ENCODE measurements around the gene JAZF1. TPM values are rescaled to one million over a fixed set of nuclear protein-coding genes. Genes with fewer than 3 reads are reported as not detected.

The JAZF1 gene
- polyA plus RNA-seq, 3 donors = 12.1 to 18.1 (median 17.2) TPM

DNA sequence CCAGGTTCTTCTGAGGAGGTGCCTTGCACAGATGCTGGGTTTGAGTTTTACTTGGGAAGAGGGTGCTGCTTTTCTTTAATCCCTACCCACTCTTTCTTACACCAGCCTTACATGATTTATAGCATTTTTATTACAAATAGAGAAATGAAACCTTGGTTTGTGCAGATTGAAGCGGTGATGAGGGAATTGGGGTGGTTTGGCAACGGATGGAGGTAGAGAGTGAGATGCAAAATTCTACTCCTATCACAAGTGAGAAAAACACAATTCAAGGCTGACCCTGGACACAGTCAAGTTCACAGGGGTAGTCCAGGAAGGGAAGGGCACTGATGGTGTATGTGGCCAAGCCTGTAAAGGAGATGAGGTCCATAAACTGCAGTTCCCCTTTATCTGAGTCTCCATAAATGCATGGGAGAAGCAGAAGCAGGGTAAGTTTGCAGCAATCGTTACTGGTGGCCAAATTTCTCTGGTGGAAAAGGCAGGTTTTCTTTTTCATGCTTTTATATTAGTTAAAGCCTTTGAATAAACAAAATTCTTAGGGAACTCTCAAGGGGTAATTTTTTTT, 214.3 kb downstream of the JAZF1 start:
- Histone ChIP-seq H3K9me3 (replicated peaks in 1 of 2; ENCODE audit: control insufficient read depth in 1 of 2, insufficient read depth in 1 of 2, low read length in 2 of 2) (no peaks in the 10 kb centered on the region), H3K27ac (ENCODE audit: low read depth in 1 of 2, low read length in 2 of 2) (no peak overlapping the region), H3K27me3 (ENCODE audit: control insufficient read depth in 2 of 2, insufficient read depth in 2 of 2, low read length in 2 of 2) (no peaks in the 10 kb centered on the region), H3K4me3 (replicated peaks in 1 of 3; ENCODE audit: low read depth in 2 of 3, low read length in 3 of 3) (no peak overlapping the region), H2AFZ (ENCODE audit: insufficient read depth, low read depth, low read length, poor library complexity, severe bottlenecking) (no peak overlapping the region), H3K79me2 (ENCODE audit: insufficient read depth, low read length) (no peaks in the 10 kb centered on the region), H3K36me3 (replicated peaks in 1 of 2; ENCODE audit: control insufficient read depth in 1 of 2, insufficient read depth in 2 of 2, low read length in 2 of 2) (peaks cover 0 to 12% of the 10 kb centered on the region in 2 donors), H4K20me1 (ENCODE audit: insufficient read depth, low read length) (peaks cover 100% of the 10 kb centered on the region), H3K4me2 (replicated peaks; ENCODE audit: extremely low read depth, low read length, poor library complexity, severe bottlenecking) (peak overlapping the region; percentile 7), H3K4me1 (ENCODE audit: control insufficient read depth in 1 of 2, insufficient read depth in 2 of 2, low read length in 2 of 2) (peaks cover 8 to 11% of the 10 kb centered on the region in 2 donors), H3K9ac (ENCODE audit: insufficient read depth, low read length, poor library complexity, severe bottlenecking) (no peak overlapping the region)
- peaks cover 13 to 26% of the 10 kb centered on the region in 2 donors for H3K36me3 Mint-ChIP-seq
- H3K9me3 Mint-ChIP-seq = peaks cover 0 to 2% (median 0%) of the 10 kb centered on the region in 7 donors
- H3K27ac Mint-ChIP-seq = no peak overlapping the region
- no peak for TF ChIP-seq CTCF (IDR thresholded peaks at IDR 0.05)
- H3K4me3 Mint-ChIP-seq = no peak overlapping the region
- intact Hi-C loops (cut with micrococcal nuclease) = no loop called here
- WGBS (ENCODE audit: insufficient coverage) = no CpG with 5 or more reads among the region's 3 CpGs
- peak in 2 of 3 donors; percentile 7 to 11 for DNase-seq
- peaks cover 15% of the 10 kb centered on the region for H3K4me1 Mint-ChIP-seq
- peaks cover 0 to under 1% (median 0%) of the 10 kb centered on the region in 3 donors for H3K27me3 Mint-ChIP-seq (ENCODE audit: low read depth in 3 of 3)

GRCh38 chr7:27965650-27966049, 214.9 kb downstream of the JAZF1 start:
- H3K9me3 Mint-ChIP-seq = peaks cover 0 to 4% (median 0%) of the 10 kb centered on the region in 7 donors
- H3K27me3 ChIP-seq (ENCODE audit: control insufficient read depth in 2 of 2, insufficient read depth in 2 of 2, low read length in 2 of 2) = no peaks in the 10 kb centered on the region
- no peak for TF ChIP-seq CTCF (IDR thresholded peaks at IDR 0.05)
- peaks cover 13% of the 10 kb centered on the region for H3K4me1 Mint-ChIP-seq
- H3K27me3 Mint-ChIP-seq (ENCODE audit: low read depth in 3 of 3) = peaks cover 0 to 2% (median 1%) of the 10 kb centered on the region in 3 donors
- H3K4me3 ChIP-seq (replicated peaks in 1 of 3; ENCODE audit: low read depth in 2 of 3, low read length in 3 of 3) = no peak overlapping the region
- no peak overlapping the region for H2AFZ ChIP-seq (ENCODE audit: insufficient read depth, low read depth, low read length, poor library complexity, severe bottlenecking)
- no peaks in the 10 kb centered on the region for H3K79me2 ChIP-seq (ENCODE audit: insufficient read depth, low read length)
- H4K20me1 ChIP-seq (ENCODE audit: insufficient read depth, low read length) = peaks cover 100% of the 10 kb centered on the region
- WGBS (ENCODE audit: insufficient coverage) = no CpG with 5 or more reads among the region's 2 CpGs
- DNase-seq = no peak
- H3K36me3 ChIP-seq (replicated peaks in 1 of 2; ENCODE audit: control insufficient read depth in 1 of 2, insufficient read depth in 2 of 2, low read length in 2 of 2) = peaks cover 0 to 12% of the 10 kb centered on the region in 2 donors
- peaks cover 8 to 11% of the 10 kb centered on the region in 2 donors for H3K4me1 ChIP-seq (ENCODE audit: control insufficient read depth in 1 of 2, insufficient read depth in 2 of 2, low read length in 2 of 2)
- no peak overlapping the region for H3K27ac Mint-ChIP-seq
- no peaks in the 10 kb centered on the region for H3K9me3 ChIP-seq (replicated peaks in 1 of 2; ENCODE audit: control insufficient read depth in 1 of 2, insufficient read depth in 1 of 2, low read length in 2 of 2)
- H3K27ac ChIP-seq (ENCODE audit: low read depth in 1 of 2, low read length in 2 of 2) = no peak overlapping the region
- H3K4me3 Mint-ChIP-seq = no peak overlapping the region
- peaks cover 13 to 21% of the 10 kb centered on the region in 2 donors for H3K36me3 Mint-ChIP-seq
- H3K4me2 ChIP-seq (replicated peaks; ENCODE audit: extremely low read depth, low read length, poor library complexity, severe bottlenecking) = no peak overlapping the region
- intact Hi-C loops (cut with micrococcal nuclease) = no loop called here
- no peak overlapping the region for H3K9ac ChIP-seq (ENCODE audit: insufficient read depth, low read length, poor library complexity, severe bottlenecking)
